ENCODE measurements around the gene AGER.

Gene AGER

GRCh38 chr6:32151863-32152768 is 31.9 kb downstream of the AGER start, which contains the start of gene PRRT1:
TSS of gene PRRT1 (minus strand) at chr6:32151939. CDS start at chr6:32151827, 112 bp downstream.
- in situ Hi-C loops (cut with MboI; ENCODE audit: low pct_unique_long_range_greater_than_20kb, low sequenced_read_pairs, unreplicated experiment): no loop called here
- no peak for DNase-seq (ENCODE audit: low spot score)
- TF ChIP-seq CTCF (IDR thresholded peaks at IDR 0.05; ENCODE audit: extremely low read depth, insufficient read depth, missing control alignments): no peak

GRCh38 chr6:32151181-32151862 is 32.7 kb downstream of the AGER start:
- in situ Hi-C loops (cut with MboI; ENCODE audit: low pct_unique_long_range_greater_than_20kb, low sequenced_read_pairs, unreplicated experiment): no loop called here
- DNase-seq (ENCODE audit: low spot score): no peak
- no peak for TF ChIP-seq CTCF (IDR thresholded peaks at IDR 0.05; ENCODE audit: extremely low read depth, insufficient read depth, missing control alignments)

GRCh38 chr6:32149932-32150870 is 33.9 kb downstream of the AGER start:
- in situ Hi-C loops (cut with MboI; ENCODE audit: low pct_unique_long_range_greater_than_20kb, low sequenced_read_pairs, unreplicated experiment): no loop called here
- no peak for TF ChIP-seq CTCF (IDR thresholded peaks at IDR 0.05; ENCODE audit: extremely low read depth, insufficient read depth, missing control alignments)
- no peak for DNase-seq (ENCODE audit: low spot score)

GRCh38 chr6:32149092-32149755 is 34.8 kb downstream of the AGER start:
- DNase-seq (ENCODE audit: low spot score): no peak

GRCh38 chr6:32148289-32149091 is 35.6 kb downstream of the AGER start:
- TF ChIP-seq CTCF (IDR thresholded peaks at IDR 0.05; ENCODE audit: extremely low read depth, insufficient read depth, missing control alignments): no peak
- in situ Hi-C loops (cut with MboI; ENCODE audit: low pct_unique_long_range_greater_than_20kb, low sequenced_read_pairs, unreplicated experiment): no loop called here
- no peak for DNase-seq (ENCODE audit: low spot score)

More at GRCh38 chr6:32149092-32149755, 34.8 kb downstream of the AGER start:
- in situ Hi-C loops (cut with MboI; ENCODE audit: low pct_unique_long_range_greater_than_20kb, low sequenced_read_pairs, unreplicated experiment): no loop called here
- no peak for TF ChIP-seq CTCF (IDR thresholded peaks at IDR 0.05; ENCODE audit: extremely low read depth, insufficient read depth, missing control alignments)
